ENCODE results near the gene HTR7. TPM values are rescaled to one million over a fixed set of nuclear protein-coding genes. Genes with fewer than 3 reads are reported as not detected.
"Not testable (repeated sequence)": the region's sequence is repeated elsewhere in the genome, so short reads cannot be mapped to it uniquely, and the experiment has no call there.

HTR7 gene
- total and polyA plus RNA-seq, 7 donors, result 0.31 to 1.4 (median 0.75) TPM; not detected in 1

DNA sequence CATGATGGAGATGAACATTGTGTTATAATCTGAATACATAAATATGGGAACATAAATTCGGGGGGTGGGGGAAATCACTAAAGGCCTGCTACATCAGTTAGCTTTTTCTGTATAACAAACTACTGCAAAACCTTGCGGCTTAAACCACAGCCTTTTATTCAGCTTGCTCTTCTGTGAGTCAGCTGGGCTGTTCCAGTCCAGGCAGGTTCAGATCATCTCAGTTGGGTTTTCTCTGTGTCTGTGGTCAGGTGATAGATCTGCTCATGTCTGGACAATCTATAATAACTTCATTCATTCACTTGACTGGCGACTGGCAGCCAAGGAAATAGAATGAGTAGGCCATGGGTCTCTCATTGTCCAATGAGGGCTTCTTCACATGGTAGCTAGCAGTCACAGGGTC lies 23.5 kb downstream of the HTR7 start:
- Histone ChIP-seq H3K27ac (no peak overlapping the region), H3K27me3 (no peaks in the 10 kb centered on the region), H3K4me3 (no peak overlapping the region), H3K4me1 (no peaks in the 10 kb centered on the region), H3K9me3 (no peaks in the 10 kb centered on the region), H3K36me3 (no peaks in the 10 kb centered on the region)
- intact Hi-C loops (cut with DNase I), result no loop called here
- 77 to 79% methylated on average over 3 of the region's 3 CpGs for WGBS, 2 donors
- TF ChIP-seq POLR2AphosphoS5 (IDR thresholded peaks at IDR 0.05), result no peak
- no peak for TF ChIP-seq EP300 (IDR thresholded peaks at IDR 0.05)
- DNase-seq, result no peak

DNA sequence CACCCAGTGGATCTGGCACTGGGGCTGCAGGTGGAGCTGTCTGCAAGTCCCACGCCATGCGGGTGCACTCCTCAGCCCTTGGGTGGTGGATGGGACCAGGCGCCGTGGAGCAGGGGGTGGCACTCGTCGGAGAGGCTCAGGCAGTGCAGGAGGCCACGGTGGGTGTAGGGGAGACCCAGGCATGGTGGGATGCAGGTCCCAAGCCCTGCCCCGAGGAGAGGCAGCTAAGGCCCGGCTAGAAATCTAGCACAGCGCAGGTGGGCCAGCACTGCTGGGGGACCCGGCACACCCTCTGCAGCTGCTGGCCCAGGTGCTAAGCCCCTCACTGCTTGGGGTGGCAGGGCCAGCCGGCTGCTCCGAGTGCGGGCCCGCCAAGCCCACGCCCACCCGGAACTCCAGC lies 25.7 kb downstream of the HTR7 start:
- TF ChIP-seq POLR2A (IDR thresholded peaks at IDR 0.05) (no peak), POLR2AphosphoS5 (IDR thresholded peaks at IDR 0.05) (no peak), EP300 (IDR thresholded peaks at IDR 0.05) (no peak), CTCF (IDR thresholded peaks at IDR 0.05) (no peak)
- DNase-seq, result no peak
- intact Hi-C loops (cut with DNase I), result no loop called here
- Histone ChIP-seq H3K4me3 (no peak overlapping the region), H3K9me3 (peaks cover 0 to 1% (median 0%) of the 10 kb centered on the region in 4 donors), H3K27ac (no peak overlapping the region), H3K27me3 (no peaks in the 10 kb centered on the region), H3K36me3 (no peaks in the 10 kb centered on the region), H3K4me1 (no peaks in the 10 kb centered on the region)
- 91 to 95% methylated on average over 17 of the region's 17 CpGs for WGBS, 2 donors

GRCh38 chr10:90822508-90822907 lies 35.3 kb downstream of the HTR7 start:
- TF ChIP-seq EP300 (IDR thresholded peaks at IDR 0.05), result no peak
- TF ChIP-seq POLR2A (IDR thresholded peaks at IDR 0.05), result no peak
- TF ChIP-seq CTCF (IDR thresholded peaks at IDR 0.05), result no peak
- intact Hi-C loops (cut with DNase I), result no loop called here
- WGBS, 2 donors, result 67 to 75% methylated on average over 1 of the region's 1 CpG
- H3K36me3 ChIP-seq, result no peaks in the 10 kb centered on the region
- no peak for DNase-seq
- no peak overlapping the region for H3K4me3 ChIP-seq
- no peaks in the 10 kb centered on the region for H3K4me1 ChIP-seq
- H3K27ac ChIP-seq, result no peak overlapping the region
- peaks cover 0 to 5% (median 2%) of the 10 kb centered on the region in 4 donors for H3K9me3 ChIP-seq
- H3K27me3 ChIP-seq, result no peaks in the 10 kb centered on the region

DNA sequence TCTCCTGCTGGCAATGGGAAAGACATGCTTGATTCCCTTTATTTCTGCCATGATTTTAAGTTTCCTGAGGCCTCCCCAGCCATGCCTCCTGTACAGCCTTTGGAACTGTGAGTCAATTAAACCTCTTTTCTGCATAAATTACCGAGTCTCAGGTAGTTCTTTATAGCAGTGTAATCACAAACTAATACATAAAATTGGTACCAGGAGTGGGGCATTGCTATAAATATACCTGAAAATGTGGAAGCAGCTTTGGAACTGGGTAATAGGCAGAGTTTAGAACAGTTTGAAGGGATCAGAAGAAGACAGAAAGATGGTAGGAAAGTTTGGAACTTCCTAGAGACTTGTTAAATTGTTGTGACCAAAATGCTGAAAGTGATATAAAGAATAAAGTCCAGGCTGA lies 36.0 kb downstream of the HTR7 start:
- WGBS, 2 donors, result 32 to 66% methylated on average over 1 of the region's 1 CpG
- H3K36me3 ChIP-seq; H3K4me1 ChIP-seq; intact Hi-C loops (cut with DNase I); H3K9me3 ChIP-seq; H3K27ac ChIP-seq; H3K27me3 ChIP-seq; DNase-seq; H3K4me3 ChIP-seq: not testable (repeated sequence)

DNA sequence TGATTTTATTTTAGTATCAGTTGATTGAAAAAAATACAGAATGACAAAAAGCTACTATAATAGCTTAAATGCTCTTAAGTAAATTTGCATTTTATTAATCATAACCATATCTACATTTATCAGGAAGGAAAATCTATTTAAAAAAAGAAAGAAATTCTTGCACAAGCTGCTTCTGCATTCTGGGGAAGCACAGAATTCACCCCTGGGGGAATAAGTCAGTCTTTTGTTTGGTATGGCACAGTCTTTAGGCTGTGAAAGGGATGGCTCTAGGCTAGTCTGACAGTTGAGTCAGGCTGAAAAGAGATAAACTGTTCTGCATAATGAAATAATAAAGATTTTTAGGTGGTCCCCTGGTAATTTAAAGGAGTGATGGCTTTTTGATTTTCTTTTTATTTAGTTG lies 37.9 kb downstream of the HTR7 start:
- Histone ChIP-seq H3K4me3 (no peak overlapping the region), H3K27me3 (no peaks in the 10 kb centered on the region), H3K27ac (no peak overlapping the region), H3K9me3 (peaks cover 0 to 4% (median 0%) of the 10 kb centered on the region in 4 donors), H3K36me3 (no peaks in the 10 kb centered on the region), H3K4me1 (no peaks in the 10 kb centered on the region)
- intact Hi-C loops (cut with DNase I), result no loop called here
- TF ChIP-seq POLR2A (IDR thresholded peaks at IDR 0.05) (no peak), EP300 (IDR thresholded peaks at IDR 0.05) (no peak), POLR2AphosphoS5 (IDR thresholded peaks at IDR 0.05) (no peak), CTCF (IDR thresholded peaks at IDR 0.05) (no peak)
- DNase-seq, result no peak

DNA sequence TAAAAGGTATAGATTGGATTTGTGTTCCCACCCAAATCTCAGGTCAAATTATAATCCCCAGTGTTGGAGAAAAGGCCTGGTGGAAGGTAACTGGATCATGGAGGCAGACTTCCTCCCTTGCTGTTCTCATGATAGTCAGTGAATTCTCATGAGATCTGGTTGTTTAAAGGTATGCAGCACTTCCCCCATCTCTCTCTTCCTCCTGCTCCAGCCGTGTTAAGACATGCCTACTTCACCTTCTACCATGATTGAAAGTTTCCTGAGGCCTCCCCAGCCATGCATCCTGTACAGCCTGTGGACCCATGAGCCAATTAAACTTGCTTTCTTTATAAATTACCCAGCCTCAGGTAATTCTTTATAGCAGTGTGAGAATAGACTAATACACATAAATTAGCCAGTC lies 39.1 kb downstream of the HTR7 start:
- TF ChIP-seq POLR2A (IDR thresholded peaks at IDR 0.05) (no peak), EP300 (IDR thresholded peaks at IDR 0.05) (no peak), POLR2AphosphoS5 (IDR thresholded peaks at IDR 0.05) (no peak), CTCF (IDR thresholded peaks at IDR 0.05) (no peak)
- no peak overlapping the region for H3K4me3 ChIP-seq
- DNase-seq, result no peak
- H3K4me1 ChIP-seq, result no peaks in the 10 kb centered on the region
- intact Hi-C loops (cut with DNase I), result no loop called here
- no peaks in the 10 kb centered on the region for H3K36me3 ChIP-seq
- H3K9me3 ChIP-seq, result peaks cover 0 to 4% (median 0%) of the 10 kb centered on the region in 4 donors
- no peak overlapping the region for H3K27ac ChIP-seq
- 56 to 58% methylated on average over 1 of the region's 1 CpG for WGBS, 2 donors
- H3K27me3 ChIP-seq, result no peaks in the 10 kb centered on the region
